Heart left ventricle (tissue), 13 donors: Measurements from ENCODE around the gene TBCD.

Experiments used
- CTCF ChIP-seq, 12 donors: fragments of 200-600 bp; sonication (generic) in 4 of 12; IDR thresholded peaks; one replicate each; pipeline versions ENCODE4 v1.5.0 to v1.8.0; 2018 to 2022; ENCODE audit warnings: antibody characterized with exemption in 12 of 12, mild to moderate bottlenecking in 5 of 12
- POLR2A ChIP-seq, 2 donors: fragments of 450-650 bp; IDR thresholded peaks; one replicate each; pipeline ENCODE4 v1.6.1; 2017; ENCODE audit warnings: antibody characterized with exemption in 2 of 2, mild to moderate bottlenecking in 2 of 2, moderate library complexity in 2 of 2
- donor health status: ischemic (EF 13 %, LVEDD 7.1; RV severe dilation, severe dysfunction).
- donor health status: DM: no; HTN: yes; CAD: no.
- donor health status: DM: no; HTN: no; CAD: no.
- donor health status: ischemic (EF 25% LVEDD 6.9; RV normal size, moderate dysfunction).
- donor health status: ischemic (EF 25% LVEDD 5.7; RV mildly dilated, moderate dysfunction).
- donor health status: ischemic (EF 35%, LVEDD 5.7; RV mildly dilated, moderate dysfunction).
- donor health status: nonischemic (EF 11% LVEDD 7.7; RV severe dilation, severe dysfunction).
- donor health status: DM: yes; HTN: yes; CAD: no.
- donor health status: PGD.
- donor health status: ischemic (EF 29% LVEDD 5.4; RV normal size, mild dysfunction).
- donor health status: nonischemic (EF 23%, LVEDD 6.1; RV moderate dilation, normal function).

- TF ChIP-seq POLR2A (IDR thresholded peaks at IDR 0.05): no peak
- no peak for TF ChIP-seq CTCF (IDR thresholded peaks at IDR 0.05)
Observed at GRCh38 chr17:82812601-82813000, 60.7 kb downstream of the TBCD start.
